WI38 (cell line): Measurements from ENCODE around the gene NT5DC2.

Source experiments
- H3K4me3 ChIP-seq: 2 replicates; pipeline ENCODE4 v1.5.1; 2011; ENCODE audit warnings: low read depth, mild to moderate bottlenecking, control low read depth, low read length
- CTCF ChIP-seq: IDR thresholded peaks from 2 replicates; pipeline ENCODE4 v1.5.1; 2012; ENCODE audit warnings: low read depth, mild to moderate bottlenecking, control low read depth, low read length

The NT5DC2 gene

GRCh38 chr3:52512727-52513126 lies 20.9 kb downstream of the NT5DC2 start:
- H3K4me3 ChIP-seq: no peak overlapping the region
- TF ChIP-seq CTCF: no peak

- H3K4me3 ChIP-seq: no peak overlapping the region
- TF ChIP-seq CTCF: no peak
Measured at GRCh38 chr3:52512105-52512504, 21.6 kb downstream of the NT5DC2 start.

GRCh38 chr3:52511509-52511908 lies 22.1 kb downstream of the NT5DC2 start:
- TF ChIP-seq CTCF: no peak
- no peak overlapping the region for H3K4me3 ChIP-seq

DNA sequence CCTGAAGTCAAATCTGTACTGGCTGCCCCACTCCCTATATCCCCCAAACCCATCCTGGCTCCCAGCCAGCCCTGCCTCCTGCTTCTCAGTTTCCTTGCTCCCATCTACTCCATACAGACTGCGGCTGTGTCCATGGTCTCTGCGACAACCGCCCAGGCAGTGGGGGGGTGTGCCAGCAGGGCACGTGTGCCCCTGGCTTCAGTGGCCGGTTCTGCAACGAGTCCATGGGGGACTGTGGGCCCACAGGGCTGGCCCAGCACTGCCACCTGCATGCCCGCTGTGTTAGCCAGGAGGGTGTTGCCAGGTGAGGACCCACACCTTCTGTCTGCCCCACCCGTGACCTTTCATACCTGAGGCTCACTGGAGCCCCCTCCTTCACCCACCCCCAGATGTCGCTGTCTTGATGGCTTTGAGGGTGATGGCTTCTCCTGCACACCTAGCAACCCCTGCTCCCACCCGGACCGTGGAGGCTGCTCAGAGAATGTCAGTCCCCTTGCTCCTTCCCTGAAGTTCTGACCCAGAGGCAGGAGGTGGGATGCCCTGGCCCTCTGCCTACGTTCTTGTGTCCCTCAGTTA lies 23.8 kb downstream of the NT5DC2 start:
- no peak overlapping the region for H3K4me3 ChIP-seq
- no peak for TF ChIP-seq CTCF

- H3K4me3 ChIP-seq: no peak overlapping the region
- no peak for TF ChIP-seq CTCF
Measured at GRCh38 chr3:52507359-52507758, 26.3 kb downstream of the NT5DC2 start.

GRCh38 chr3:52506266-52506966 lies 27.2 kb downstream of the NT5DC2 start:
- no peak overlapping the region for H3K4me3 ChIP-seq
- no peak for TF ChIP-seq CTCF

- no peak overlapping the region for H3K4me3 ChIP-seq
- no peak for TF ChIP-seq CTCF
Measured at GRCh38 chr3:52504977-52505376, 28.7 kb downstream of the NT5DC2 start.
